EL (cell line): Measurements from ENCODE around the gene GAL3ST3.
A peak's percentile ranks its signal among the peaks of the same experiment; 100 is the strongest.
"Not testable (repeated sequence)": the region's sequence is repeated elsewhere in the genome, so short reads cannot be mapped to it uniquely, and the experiment has no call there.

Source experiments
- DNase-seq: peaks from one replicate; pipeline ENCODE4 v3.0.0-alpha.2; 2016

The GAL3ST3 gene

GRCh38 chr11:66012946-66013761 lies 35.8 kb downstream of the GAL3ST3 start:
- peak; percentile 29 for DNase-seq

DNA sequence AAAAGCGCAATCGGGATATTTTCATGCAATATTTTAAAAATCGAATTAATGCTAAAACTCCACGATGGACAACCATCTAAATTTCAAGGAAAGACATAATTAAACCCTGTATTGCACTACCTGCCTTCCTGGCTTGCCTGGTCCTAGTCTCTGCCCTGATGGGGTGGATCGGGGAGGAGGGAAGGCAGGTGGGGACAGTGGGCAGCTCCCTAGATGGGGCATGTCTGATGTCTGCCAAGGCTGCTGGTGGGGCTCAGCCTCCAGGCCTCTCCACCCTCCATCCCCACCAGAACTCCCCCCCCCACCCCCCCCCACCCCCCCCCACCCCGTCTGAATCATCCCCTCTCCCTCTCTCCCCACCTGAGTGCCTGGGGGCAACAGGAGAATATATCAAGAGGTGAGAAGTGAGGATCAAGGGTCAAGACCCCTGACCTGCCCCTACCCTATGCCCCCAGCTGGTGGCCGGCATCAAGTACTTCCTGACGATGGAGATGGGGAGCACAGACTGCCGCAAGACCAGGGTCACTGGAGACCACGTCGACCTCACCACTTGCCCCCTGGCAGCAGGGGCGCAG lies 36.5 kb downstream of the GAL3ST3 start:
- DNase-seq = no peak

GRCh38 chr11:66011785-66012303 lies 37.1 kb downstream of the GAL3ST3 start, which contains the start of gene CST6:
TSS of gene CST6 (plus strand) at chr11:66012008. CDS start at chr11:66012045, 37 bp downstream.
- no peak for DNase-seq

GRCh38 chr11:66011239-66011784 lies 37.6 kb downstream of the GAL3ST3 start:
- peak; percentile 80 for DNase-seq

DNA sequence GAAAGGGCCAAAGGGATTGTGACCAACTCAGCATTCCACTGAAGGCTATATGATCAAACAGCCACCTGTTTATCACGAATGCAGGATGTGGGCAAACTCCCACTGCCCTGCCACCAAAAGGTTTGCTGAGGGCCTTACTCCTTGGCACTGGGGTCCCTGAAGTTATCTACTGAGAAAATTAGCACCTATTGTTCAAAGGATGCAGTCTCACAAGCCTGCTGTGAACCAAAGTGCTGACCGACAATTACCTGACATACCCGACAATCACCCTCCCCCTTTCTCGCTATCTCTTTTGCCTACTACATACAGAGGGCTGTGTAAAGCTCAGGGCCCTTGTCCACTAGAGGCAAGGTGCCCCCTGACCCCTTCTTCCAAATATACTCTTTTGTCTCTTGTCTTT lies 38.9 kb downstream of the GAL3ST3 start:
- not testable (repeated sequence) for DNase-seq

DNA sequence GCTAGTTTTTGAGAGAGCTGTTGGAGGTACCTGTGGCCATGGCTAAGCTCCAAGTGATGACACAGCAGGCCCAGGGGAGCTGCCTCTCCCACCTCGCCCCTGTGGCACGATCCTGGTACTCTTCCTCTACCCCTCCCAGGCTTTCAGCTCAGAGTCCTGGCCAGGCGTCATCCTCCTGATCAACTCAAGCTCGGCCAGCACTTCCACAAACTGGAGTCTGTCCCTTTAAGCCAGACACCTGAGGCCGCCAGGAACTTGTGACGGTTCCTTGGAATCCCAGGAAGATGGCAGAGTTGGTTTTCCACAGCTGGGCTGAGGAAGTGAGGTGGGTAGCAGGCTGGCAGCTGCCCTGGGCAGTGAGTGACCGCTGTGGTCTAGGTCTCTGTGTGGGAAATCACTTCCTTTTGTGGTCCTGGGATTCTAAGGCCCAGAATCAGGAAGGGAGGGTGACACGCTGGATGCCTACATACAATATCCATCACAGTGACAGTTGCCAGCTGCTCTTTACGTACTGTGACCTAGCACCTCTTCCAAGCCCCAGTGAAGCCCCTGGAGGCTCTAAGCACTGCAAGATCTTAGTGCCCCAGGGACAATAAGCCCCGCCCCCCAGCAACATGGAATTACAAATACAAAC lies 40.4 kb downstream of the GAL3ST3 start:
- DNase-seq = no peak

- no peak for DNase-seq
Observed at GRCh38 chr11:66008095-66008467, 40.9 kb downstream of the GAL3ST3 start.

DNA sequence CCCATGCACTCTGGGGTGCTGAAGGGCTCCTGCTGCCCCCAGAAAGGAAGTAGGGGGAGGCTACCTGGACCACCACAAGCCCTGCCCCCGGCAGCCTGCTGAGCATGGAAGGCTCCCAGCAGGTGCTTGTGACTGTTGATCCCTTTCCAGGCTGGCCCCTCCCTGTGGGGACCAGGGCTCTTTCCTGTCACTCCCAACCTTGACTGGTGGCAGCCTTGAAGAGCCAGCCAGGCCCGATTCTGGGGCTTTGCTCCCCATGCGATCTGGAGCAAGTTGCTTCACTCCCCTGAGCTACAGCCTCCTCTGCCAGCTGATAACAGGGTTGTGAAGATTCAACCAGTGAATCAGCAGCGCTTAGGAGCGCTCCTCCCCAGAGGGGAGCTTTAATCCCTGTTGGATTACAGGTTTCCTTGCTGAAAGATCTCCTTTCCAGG lies 41.7 kb downstream of the GAL3ST3 start:
- no peak for DNase-seq

- DNase-seq = no peak
Observed at GRCh38 chr11:66006891-66007176, 42.1 kb downstream of the GAL3ST3 start.

DNA sequence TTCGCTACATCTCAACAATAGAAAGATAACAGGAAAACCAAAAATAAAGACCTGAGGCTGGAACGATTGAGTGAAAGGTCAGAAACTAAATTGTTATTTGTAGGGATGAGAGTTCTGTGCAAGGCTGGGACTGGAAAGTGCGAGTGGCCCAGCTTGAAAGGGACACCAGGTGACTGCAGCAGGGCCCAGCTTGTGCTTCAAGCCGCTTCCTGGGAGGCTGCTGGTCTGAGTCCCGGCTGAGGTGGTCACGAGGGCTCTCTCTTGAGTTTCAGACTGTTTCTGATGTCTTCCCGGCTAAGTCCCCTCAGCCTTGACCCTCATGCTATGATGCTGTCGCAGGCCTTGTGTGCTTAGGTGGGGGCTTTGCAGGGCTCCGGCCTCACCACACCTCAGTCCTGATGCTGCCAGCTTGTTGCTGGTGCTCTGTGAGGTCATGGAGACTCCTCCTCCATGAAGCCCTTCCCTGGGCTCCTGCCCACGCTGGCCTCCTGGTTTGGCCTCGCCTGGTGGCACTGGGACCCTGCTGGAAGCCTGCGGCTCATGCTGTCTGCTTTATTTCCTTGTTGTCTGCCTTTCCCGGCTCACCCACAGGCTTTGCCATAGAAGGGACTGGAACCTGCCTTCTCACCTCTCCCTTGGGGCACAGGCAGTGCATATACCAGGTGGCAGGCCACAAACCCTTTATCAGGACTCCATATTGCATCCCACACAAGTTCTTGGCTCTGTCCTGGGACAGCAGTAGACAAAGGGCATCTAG lies 42.6 kb downstream of the GAL3ST3 start:
- DNase-seq = no peak

DNA sequence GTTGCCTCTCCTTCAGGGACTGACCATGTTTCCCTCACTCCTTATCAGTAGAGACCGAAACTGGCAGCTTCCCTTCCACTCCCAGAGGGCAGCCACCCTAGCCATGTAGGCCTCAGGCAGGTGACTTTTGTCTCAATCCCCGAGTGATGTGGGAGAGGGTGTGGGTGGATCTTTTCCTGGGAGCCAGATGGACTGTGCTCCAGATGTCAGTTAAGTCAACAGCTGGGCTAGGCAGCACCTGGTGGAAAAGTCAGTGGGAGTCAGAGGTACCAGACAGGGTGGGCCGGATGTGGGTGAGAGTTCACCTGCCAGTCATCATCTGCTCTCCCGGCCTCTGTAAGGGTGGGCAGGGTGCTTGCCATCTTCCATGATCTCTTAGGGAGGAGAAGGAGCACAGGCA lies 44.8 kb downstream of the GAL3ST3 start:
- no peak for DNase-seq

DNA sequence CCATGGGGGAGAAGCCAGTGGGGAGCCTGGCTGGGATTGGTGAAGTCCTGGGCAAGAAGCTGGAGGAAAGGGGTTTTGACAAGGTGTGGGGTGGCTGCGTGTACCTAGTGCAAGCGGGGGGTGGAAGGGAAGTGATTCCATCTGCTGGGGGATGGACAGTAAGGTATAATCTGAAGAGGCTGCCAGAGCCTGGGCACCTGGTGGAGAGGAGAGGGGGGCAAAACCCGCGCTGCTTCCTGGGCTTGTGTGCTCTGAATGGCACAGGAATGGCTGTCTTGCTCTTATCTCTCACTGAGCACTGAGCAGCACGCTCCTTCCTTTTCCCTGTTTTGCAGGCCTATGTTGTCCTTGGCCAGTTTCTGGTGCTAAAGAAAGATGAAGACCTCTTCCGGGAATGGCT lies 45.7 kb downstream of the GAL3ST3 start:
- DNase-seq = no peak

DNA sequence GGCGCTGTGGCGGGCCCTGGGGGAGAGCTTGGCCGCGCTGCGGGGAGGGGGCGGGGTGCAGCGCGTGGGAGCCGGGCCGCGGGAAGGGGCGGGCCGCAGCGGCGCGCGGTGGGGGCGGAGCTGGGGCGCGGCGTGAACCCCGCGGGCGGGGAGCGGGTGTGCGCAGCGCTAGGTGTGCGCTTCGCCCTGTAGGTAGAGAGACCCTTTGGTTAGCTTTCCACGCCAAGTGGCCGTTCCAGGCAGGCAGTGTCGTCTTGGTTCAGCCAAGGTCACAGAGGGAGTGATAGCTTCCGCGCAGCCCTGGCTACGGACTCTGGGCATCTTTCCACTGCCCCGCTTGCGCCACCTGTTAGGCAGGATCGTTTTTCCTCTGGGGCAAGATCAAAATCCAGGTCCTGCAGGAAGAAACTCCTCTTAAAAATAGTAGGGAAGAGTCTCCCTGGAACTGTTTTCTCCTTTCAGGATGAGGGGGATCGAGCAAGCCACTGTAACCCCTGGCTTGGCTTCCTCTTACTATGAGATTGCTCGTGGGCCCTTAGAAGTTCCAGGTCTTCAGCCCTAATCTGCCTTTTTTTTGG lies 46.2 kb downstream of the GAL3ST3 start:
- DNase-seq = no peak

DNA sequence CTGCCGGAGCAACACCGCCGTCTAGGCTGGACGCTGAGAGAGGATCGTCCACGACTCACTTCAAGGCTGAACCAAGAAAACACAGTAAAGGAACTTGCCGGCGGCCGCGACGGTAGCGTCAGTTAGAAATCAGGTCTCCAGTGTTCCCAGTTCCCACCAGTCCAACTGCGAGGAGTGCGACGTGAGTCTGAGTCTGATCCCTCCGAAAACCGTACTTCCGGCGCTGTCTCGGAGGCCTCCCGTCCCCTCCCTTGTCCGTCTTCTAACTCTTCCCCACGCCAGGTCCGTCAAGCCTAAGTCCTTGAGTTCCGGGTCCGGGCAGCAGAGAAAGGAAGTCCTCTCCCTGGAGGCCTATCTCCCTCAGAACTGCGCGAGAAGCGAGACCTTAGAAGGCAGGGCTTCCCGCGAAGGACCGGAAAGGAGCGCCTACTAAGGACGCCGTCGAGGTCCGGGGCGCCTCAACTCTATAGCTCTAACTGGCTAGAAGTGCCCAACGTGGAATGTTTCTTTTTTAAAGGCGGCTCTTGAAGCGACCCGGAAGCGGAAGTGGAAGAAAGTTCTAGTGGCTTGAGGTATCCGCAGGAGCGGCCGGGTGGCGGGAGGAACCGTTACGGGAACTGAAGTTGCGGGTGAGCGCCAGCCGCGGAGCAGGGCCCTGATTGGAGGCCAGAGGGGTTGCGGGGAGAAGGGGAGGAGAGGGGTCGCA lies 46.9 kb downstream of the GAL3ST3 start, which contains the start of the genes BANF1 and EIF1AD:
BANF1 (plus strand) TSS at position 562 of the 706 bp plus-strand sequence. CDS start 748 bp downstream, outside the sequence.
EIF1AD (minus strand) TSS at position 216 of the 706 bp plus-strand sequence. CDS start 1,768 bp downstream, outside the sequence.
- DNase-seq = peak; percentile 98

DNA sequence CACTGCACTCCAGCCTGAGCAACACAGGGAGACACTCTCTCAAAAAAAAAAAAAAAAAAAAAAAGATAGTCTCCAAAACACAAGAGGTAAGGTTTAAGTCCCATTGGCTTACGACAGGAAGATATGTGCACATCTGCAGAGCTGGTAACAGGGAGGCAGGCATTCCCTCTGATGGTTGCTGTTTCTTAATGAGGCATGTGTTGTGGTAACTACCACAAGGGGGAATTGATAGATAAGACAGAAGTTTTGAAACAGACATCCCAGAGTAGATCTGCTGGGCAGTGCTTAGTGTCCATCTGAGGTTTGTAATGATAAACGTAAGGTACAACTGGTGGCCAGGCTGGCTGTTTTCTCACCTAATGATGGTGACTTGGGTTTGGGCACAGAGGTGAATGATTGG lies 51.7 kb downstream of the GAL3ST3 start:
- no peak for DNase-seq

DNA sequence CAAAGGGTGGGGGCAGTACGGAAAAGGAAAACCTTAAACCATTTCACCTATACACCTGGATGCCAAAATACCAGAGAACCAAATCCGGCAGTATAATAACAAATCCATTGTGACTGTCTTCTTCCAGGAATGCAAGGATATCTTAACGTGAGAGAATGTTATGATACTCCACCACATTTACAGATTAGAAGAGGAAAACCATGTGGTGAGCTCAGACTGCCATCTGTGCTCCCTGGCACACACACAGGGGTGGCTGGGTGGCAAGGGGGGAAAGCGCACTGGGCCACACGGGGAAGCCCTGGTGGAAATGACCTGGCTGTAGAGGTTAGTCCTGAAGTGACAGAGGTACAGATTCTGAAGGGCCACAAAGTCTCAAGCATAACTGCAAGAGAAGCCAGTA lies 56.9 kb downstream of the GAL3ST3 start:
- no peak for DNase-seq
